SK-N-SH treated with all-trans-retinoic acid at 6 μM for 48 hours (cell line): ENCODE data around the gene ZGRF1.

ENCODE experiments used
- ARNTL ChIP-seq: fragments of 450-650 bp; formaldehyde crosslinking; IDR thresholded peaks from 2 replicates; pipeline ENCODE4 v1.5.0; 2020; ENCODE audit warnings: low read depth, mild to moderate bottlenecking, moderate library complexity, borderline replicate concordance
- GLIS3 ChIP-seq: fragments of 250-450 bp; sonication (Bioruptor Pico); IDR thresholded peaks from 2 replicates; pipeline ENCODE4 v1.5.0; 2020; ENCODE audit warnings: mild to moderate bottlenecking, moderate library complexity
- ISL1 ChIP-seq: fragments of 250-450 bp; sonication (Bioruptor Pico); IDR thresholded peaks from 2 replicates; pipeline ENCODE4 v2.1.2; 2022; ENCODE audit warnings: mild to moderate bottlenecking, moderate library complexity
- OSR1 ChIP-seq: fragments of 250-450 bp; sonication (Bioruptor Pico); IDR thresholded peaks from 2 replicates; pipeline ENCODE4 v1.8.0; 2022; ENCODE audit warnings: moderate library complexity, mild to moderate bottlenecking, inconsistent platforms
- TCF4 ChIP-seq: fragments of 250-450 bp; sonication (Bioruptor Pico); IDR thresholded peaks from 2 replicates; pipeline ENCODE4 v1.8.0; 2021; ENCODE audit warnings: mild to moderate bottlenecking, moderate library complexity, borderline replicate concordance
- ZNF8 ChIP-seq: fragments of 450-650 bp; formaldehyde crosslinking; IDR thresholded peaks from 2 replicates; pipeline ENCODE4 v1.5.0; 2020; ENCODE audit warnings: mild to moderate bottlenecking, moderate library complexity
- TF ChIP-seq, protein P1 (sequence below): fragments of 250-450 bp; sonication (Bioruptor Pico); IDR thresholded peaks from 2 replicates; pipeline ENCODE4 v1.5.1; 2020; ENCODE audit warnings: low read depth, mild to moderate bottlenecking, moderate library complexity
- TF ChIP-seq, protein P2 (sequence below): fragments of 250-450 bp; sonication (Bioruptor Pico); IDR thresholded peaks from 2 replicates; pipeline ENCODE4 v1.8.0; 2020; ENCODE audit warnings: mild to moderate bottlenecking, moderate library complexity, borderline replicate concordance

DNA sequence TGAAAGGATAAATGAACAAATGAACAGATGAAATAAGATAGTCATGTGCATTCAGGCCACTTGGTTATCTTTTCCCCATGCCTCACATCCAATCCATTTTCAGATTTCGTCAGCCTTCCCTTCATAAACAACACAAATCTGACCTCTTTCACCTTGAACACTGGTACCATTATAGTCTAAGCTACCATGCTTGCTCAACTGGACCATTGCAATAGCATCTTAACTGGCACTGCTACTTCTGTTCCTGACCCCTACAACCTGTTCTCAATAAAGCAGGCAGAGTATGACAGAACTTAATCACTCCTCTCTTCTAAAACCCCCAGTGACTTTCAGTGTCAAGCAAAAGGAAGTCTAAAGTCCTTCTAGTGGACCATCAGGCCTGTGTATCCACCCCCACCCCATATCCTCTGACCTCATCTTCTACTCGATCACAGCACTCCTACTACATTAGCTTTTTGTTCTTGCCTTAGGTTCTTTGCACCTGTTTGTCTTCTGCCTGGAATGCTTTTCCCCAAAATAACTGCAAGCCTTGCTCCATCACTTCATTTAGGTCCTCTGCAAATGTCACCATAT, 40.9 kb upstream of the ZGRF1 start:
- TF ChIP-seq, protein P1, sequence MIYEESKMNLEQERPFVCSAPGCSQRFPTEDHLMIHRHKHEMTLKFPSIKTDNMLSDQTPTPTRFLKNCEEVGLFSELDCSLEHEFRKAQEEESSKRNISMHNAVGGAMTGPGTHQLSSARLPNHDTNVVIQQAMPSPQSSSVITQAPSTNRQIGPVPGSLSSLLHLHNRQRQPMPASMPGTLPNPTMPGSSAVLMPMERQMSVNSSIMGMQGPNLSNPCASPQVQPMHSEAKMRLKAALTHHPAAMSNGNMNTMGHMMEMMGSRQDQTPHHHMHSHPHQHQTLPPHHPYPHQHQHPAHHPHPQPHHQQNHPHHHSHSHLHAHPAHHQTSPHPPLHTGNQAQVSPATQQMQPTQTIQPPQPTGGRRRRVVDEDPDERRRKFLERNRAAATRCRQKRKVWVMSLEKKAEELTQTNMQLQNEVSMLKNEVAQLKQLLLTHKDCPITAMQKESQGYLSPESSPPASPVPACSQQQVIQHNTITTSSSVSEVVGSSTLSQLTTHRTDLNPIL (CRISPR knock-in tag) = no peak
- no peak for TF ChIP-seq TCF4 (CRISPR knock-in tag)
- TF ChIP-seq, protein P2, sequence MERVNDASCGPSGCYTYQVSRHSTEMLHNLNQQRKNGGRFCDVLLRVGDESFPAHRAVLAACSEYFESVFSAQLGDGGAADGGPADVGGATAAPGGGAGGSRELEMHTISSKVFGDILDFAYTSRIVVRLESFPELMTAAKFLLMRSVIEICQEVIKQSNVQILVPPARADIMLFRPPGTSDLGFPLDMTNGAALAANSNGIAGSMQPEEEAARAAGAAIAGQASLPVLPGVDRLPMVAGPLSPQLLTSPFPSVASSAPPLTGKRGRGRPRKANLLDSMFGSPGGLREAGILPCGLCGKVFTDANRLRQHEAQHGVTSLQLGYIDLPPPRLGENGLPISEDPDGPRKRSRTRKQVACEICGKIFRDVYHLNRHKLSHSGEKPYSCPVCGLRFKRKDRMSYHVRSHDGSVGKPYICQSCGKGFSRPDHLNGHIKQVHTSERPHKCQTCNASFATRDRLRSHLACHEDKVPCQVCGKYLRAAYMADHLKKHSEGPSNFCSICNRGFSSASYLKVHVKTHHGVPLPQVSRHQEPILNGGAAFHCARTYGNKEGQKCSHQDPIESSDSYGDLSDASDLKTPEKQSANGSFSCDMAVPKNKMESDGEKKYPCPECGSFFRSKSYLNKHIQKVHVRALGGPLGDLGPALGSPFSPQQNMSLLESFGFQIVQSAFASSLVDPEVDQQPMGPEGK (CRISPR knock-in tag) = no peak
- no peak for TF ChIP-seq ZNF8 (CRISPR knock-in tag)
- TF ChIP-seq ISL1 (CRISPR knock-in tag) = no peak
- no peak for TF ChIP-seq OSR1
- TF ChIP-seq ARNTL = no peak
- no peak for TF ChIP-seq GLIS3
